Measurements from ENCODE around the gene SPATA31D4.
"Not testable (repeated sequence)": the region's sequence is repeated elsewhere in the genome, so short reads cannot be mapped to it uniquely, and the experiment has no call there.

Gene SPATA31D4

DNA sequence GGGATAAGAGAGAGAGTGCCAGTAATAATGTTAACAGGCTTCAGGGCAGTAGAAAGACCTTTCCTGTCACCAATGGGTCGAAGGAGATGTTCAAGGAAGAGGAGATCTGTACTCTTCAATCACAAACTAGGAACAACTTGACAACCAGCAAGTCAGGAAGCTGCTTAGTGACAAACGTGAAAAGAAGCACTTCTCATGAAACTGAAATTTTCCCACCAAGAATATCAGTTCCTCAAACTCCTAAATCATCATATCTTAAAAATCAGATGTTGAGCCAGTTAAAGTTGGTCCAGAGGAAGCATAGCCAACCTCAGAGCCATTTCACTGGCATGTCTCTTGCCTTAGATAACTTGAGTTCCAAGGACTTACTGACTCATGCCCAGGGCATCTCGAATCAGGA, 20.4 kb downstream of the SPATA31D4 start:
- H2BK120ac ChIP-seq (ENCODE audit: low read depth, low read length); DNase-seq (ENCODE audit: low spot score); H3K27me3 ChIP-seq (ENCODE audit: control insufficient read depth in 3 of 3, insufficient read depth in 3 of 3, low read depth in 1 of 3, low read length in 3 of 3); H3K4ac ChIP-seq (ENCODE audit: low read length); H3K36me3 ChIP-seq (replicated peaks in 1 of 2; ENCODE audit: control insufficient read depth in 2 of 2, insufficient read depth in 2 of 2, low read length in 2 of 2); H3K4me2 ChIP-seq (ENCODE audit: insufficient read depth, low read length, poor library complexity, severe bottlenecking); H2AFZ ChIP-seq (ENCODE audit: low read length); H3K18ac ChIP-seq (ENCODE audit: low read length); H3K4me3 ChIP-seq (ENCODE audit: low read length in 2 of 2); H2BK12ac ChIP-seq (ENCODE audit: low read length); H3K23ac ChIP-seq (ENCODE audit: low read depth, low read length, poor library complexity); H4K91ac ChIP-seq (ENCODE audit: low read depth, low read length, poor library complexity); H3K9me3 ChIP-seq (replicated peaks in 1 of 2; ENCODE audit: control insufficient read depth in 2 of 2, insufficient read depth in 1 of 2, low read depth in 1 of 2, low read length in 2 of 2); H3K27ac ChIP-seq (replicated peaks; ENCODE audit: low read length); H3K9ac ChIP-seq (ENCODE audit: low read depth, low read length, poor library complexity); H2BK5ac ChIP-seq (ENCODE audit: low read length); H2AK5ac ChIP-seq (ENCODE audit: low read depth, low read length); H3K79me1 ChIP-seq (ENCODE audit: low read depth, low read length); H3K4me1 ChIP-seq (ENCODE audit: control insufficient read depth in 2 of 2, insufficient read depth in 1 of 2, low read depth in 1 of 2, low read length in 2 of 2); H3K14ac ChIP-seq (ENCODE audit: low read length); H4K8ac ChIP-seq (ENCODE audit: low read depth, low read length); H2BK15ac ChIP-seq (ENCODE audit: low read length): not testable (repeated sequence)
- no CpG with 5 or more reads among the region's 3 CpGs for WGBS, 2 donors (ENCODE audit: extremely low coverage in 2 of 2, insufficient read length in 2 of 2, insufficient replicate concordance in 1 of 2)

DNA sequence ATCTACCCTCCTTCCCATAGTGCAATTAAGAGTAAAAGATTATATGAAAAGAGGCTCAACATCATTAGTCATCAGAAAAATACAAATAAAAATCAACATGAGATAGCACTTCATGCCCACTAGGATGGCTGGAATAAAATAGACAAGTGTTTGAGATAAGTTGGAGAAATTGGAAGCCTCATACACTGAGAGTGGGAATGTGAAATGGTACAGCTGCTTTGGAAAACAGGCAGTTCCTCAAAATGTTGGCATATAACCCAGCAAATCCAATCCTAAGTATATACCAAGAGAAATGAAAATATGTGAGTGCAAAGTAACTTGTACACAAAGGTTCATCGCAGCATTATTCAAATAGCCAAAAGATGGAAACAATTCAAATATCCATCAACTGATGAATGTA, 24.9 kb downstream of the SPATA31D4 start:
- Histone ChIP-seq H3K4me2 (ENCODE audit: insufficient read depth, low read length, poor library complexity, severe bottlenecking) (no peak overlapping the region), H3K18ac (ENCODE audit: low read length) (no peak overlapping the region), H3K36me3 (replicated peaks in 1 of 2; ENCODE audit: control insufficient read depth in 2 of 2, insufficient read depth in 2 of 2, low read length in 2 of 2) (no peaks in the 10 kb centered on the region), H3K9ac (ENCODE audit: low read depth, low read length, poor library complexity) (no peak overlapping the region), H2BK120ac (ENCODE audit: low read depth, low read length) (no peak overlapping the region), H2AFZ (ENCODE audit: low read length) (no peak overlapping the region), H2BK5ac (ENCODE audit: low read length) (no peak overlapping the region), H3K14ac (ENCODE audit: low read length) (no peak overlapping the region), H2BK12ac (ENCODE audit: low read length) (no peak overlapping the region), H3K4ac (ENCODE audit: low read length) (no peak overlapping the region), H3K79me1 (ENCODE audit: low read depth, low read length) (no peaks in the 10 kb centered on the region), H4K91ac (ENCODE audit: low read depth, low read length, poor library complexity) (no peak overlapping the region), H2AK5ac (ENCODE audit: low read depth, low read length) (no peak overlapping the region), H3K23ac (ENCODE audit: low read depth, low read length, poor library complexity) (no peak overlapping the region), H3K27ac (replicated peaks; ENCODE audit: low read length) (no peak overlapping the region), H3K27me3 (ENCODE audit: control insufficient read depth in 3 of 3, insufficient read depth in 3 of 3, low read depth in 1 of 3, low read length in 3 of 3) (no peaks in the 10 kb centered on the region), H3K4me3 (ENCODE audit: low read length in 2 of 2) (no peak overlapping the region), H4K8ac (ENCODE audit: low read depth, low read length) (no peak overlapping the region), H3K9me3 (replicated peaks in 1 of 2; ENCODE audit: control insufficient read depth in 2 of 2, insufficient read depth in 1 of 2, low read depth in 1 of 2, low read length in 2 of 2) (peaks cover 0 to 3% of the 10 kb centered on the region in 2 donors), H3K4me1 (ENCODE audit: control insufficient read depth in 2 of 2, insufficient read depth in 1 of 2, low read depth in 1 of 2, low read length in 2 of 2) (no peaks in the 10 kb centered on the region), H2BK15ac (ENCODE audit: low read length) (no peak overlapping the region)
- no peak for DNase-seq (ENCODE audit: low spot score)
- WGBS, 2 donors (ENCODE audit: extremely low coverage in 2 of 2, insufficient read length in 2 of 2, insufficient replicate concordance in 1 of 2): no CpG with 5 or more reads among the region's 1 CpG

DNA sequence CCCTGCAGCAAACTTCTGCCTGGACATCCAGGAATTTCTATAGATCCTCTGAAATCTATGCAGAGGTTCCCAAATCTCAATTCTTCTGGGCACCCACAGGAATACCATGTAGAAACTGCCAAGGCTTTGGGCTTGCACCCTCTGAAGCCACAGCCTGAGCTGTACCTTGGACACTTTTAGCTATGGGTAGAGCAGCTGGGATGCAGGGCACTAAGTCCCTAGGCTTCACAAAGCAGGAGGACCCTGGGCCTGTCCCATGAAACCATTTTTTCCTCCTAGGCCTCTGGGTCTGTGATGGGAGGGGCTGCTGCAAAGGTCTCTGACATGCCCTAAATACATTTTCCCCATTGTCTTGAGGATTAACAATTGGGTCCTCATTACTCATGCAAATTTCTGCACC, 27.4 kb downstream of the SPATA31D4 start:
- H4K8ac ChIP-seq (ENCODE audit: low read depth, low read length): no peak overlapping the region
- no peak overlapping the region for H3K9ac ChIP-seq (ENCODE audit: low read depth, low read length, poor library complexity)
- no peaks in the 10 kb centered on the region for H3K4me1 ChIP-seq (ENCODE audit: control insufficient read depth in 2 of 2, insufficient read depth in 1 of 2, low read depth in 1 of 2, low read length in 2 of 2)
- H4K91ac ChIP-seq (ENCODE audit: low read depth, low read length, poor library complexity): no peak overlapping the region
- no peak overlapping the region for H2AK5ac ChIP-seq (ENCODE audit: low read depth, low read length)
- no peak overlapping the region for H2BK5ac ChIP-seq (ENCODE audit: low read length)
- H2AFZ ChIP-seq (ENCODE audit: low read length): no peak overlapping the region
- H3K27ac ChIP-seq (replicated peaks; ENCODE audit: low read length): no peak overlapping the region
- H3K4me3 ChIP-seq (ENCODE audit: low read length in 2 of 2): no peak overlapping the region
- peaks cover 0 to 3% of the 10 kb centered on the region in 2 donors for H3K9me3 ChIP-seq (replicated peaks in 1 of 2; ENCODE audit: control insufficient read depth in 2 of 2, insufficient read depth in 1 of 2, low read depth in 1 of 2, low read length in 2 of 2)
- H3K4ac ChIP-seq (ENCODE audit: low read length): no peak overlapping the region
- no peak overlapping the region for H2BK15ac ChIP-seq (ENCODE audit: low read length)
- no peaks in the 10 kb centered on the region for H3K79me1 ChIP-seq (ENCODE audit: low read depth, low read length)
- no peak overlapping the region for H3K14ac ChIP-seq (ENCODE audit: low read length)
- H3K27me3 ChIP-seq (ENCODE audit: control insufficient read depth in 3 of 3, insufficient read depth in 3 of 3, low read depth in 1 of 3, low read length in 3 of 3): no peaks in the 10 kb centered on the region
- no peak overlapping the region for H2BK12ac ChIP-seq (ENCODE audit: low read length)
- H3K23ac ChIP-seq (ENCODE audit: low read depth, low read length, poor library complexity): no peak overlapping the region
- H2BK120ac ChIP-seq (ENCODE audit: low read depth, low read length): no peak overlapping the region
- DNase-seq (ENCODE audit: low spot score): no peak
- H3K4me2 ChIP-seq (ENCODE audit: insufficient read depth, low read length, poor library complexity, severe bottlenecking): no peak overlapping the region
- no peaks in the 10 kb centered on the region for H3K36me3 ChIP-seq (replicated peaks in 1 of 2; ENCODE audit: control insufficient read depth in 2 of 2, insufficient read depth in 2 of 2, low read length in 2 of 2)
- no peak overlapping the region for H3K18ac ChIP-seq (ENCODE audit: low read length)

GRCh38 chr9:81964218-81965171, 36.3 kb downstream of the SPATA31D4 start:
- Histone ChIP-seq H3K79me1 (ENCODE audit: low read depth, low read length) (no peaks in the 10 kb centered on the region), H3K4ac (ENCODE audit: low read length) (no peak overlapping the region), H3K9ac (ENCODE audit: low read depth, low read length, poor library complexity) (no peak overlapping the region), H3K14ac (ENCODE audit: low read length) (no peak overlapping the region), H3K27me3 (ENCODE audit: control insufficient read depth in 3 of 3, insufficient read depth in 3 of 3, low read depth in 1 of 3, low read length in 3 of 3) (no peaks in the 10 kb centered on the region), H2BK5ac (ENCODE audit: low read length) (no peak overlapping the region), H2BK12ac (ENCODE audit: low read length) (no peak overlapping the region), H3K4me3 (ENCODE audit: low read length in 2 of 2) (no peak overlapping the region), H3K4me2 (ENCODE audit: insufficient read depth, low read length, poor library complexity, severe bottlenecking) (no peak overlapping the region), H2BK120ac (ENCODE audit: low read depth, low read length) (no peak overlapping the region), H2AK5ac (ENCODE audit: low read depth, low read length) (no peak overlapping the region), H3K18ac (ENCODE audit: low read length) (no peak overlapping the region), H4K8ac (ENCODE audit: low read depth, low read length) (no peak overlapping the region), H2BK15ac (ENCODE audit: low read length) (no peak overlapping the region), H4K91ac (ENCODE audit: low read depth, low read length, poor library complexity) (no peak overlapping the region), H3K36me3 (replicated peaks in 1 of 2; ENCODE audit: control insufficient read depth in 2 of 2, insufficient read depth in 2 of 2, low read length in 2 of 2) (no peaks in the 10 kb centered on the region), H3K23ac (ENCODE audit: low read depth, low read length, poor library complexity) (no peak overlapping the region), H3K27ac (replicated peaks; ENCODE audit: low read length) (no peak overlapping the region), H3K9me3 (replicated peaks in 1 of 2; ENCODE audit: control insufficient read depth in 2 of 2, insufficient read depth in 1 of 2, low read depth in 1 of 2, low read length in 2 of 2) (no peaks in the 10 kb centered on the region), H3K4me1 (ENCODE audit: control insufficient read depth in 2 of 2, insufficient read depth in 1 of 2, low read depth in 1 of 2, low read length in 2 of 2) (no peaks in the 10 kb centered on the region), H2AFZ (ENCODE audit: low read length) (no peak overlapping the region)
- DNase-seq (ENCODE audit: low spot score): no peak
- WGBS, 2 donors (ENCODE audit: extremely low coverage in 2 of 2, insufficient read length in 2 of 2, insufficient replicate concordance in 1 of 2): no CpG with 5 or more reads among the region's 6 CpGs

All from neuronal stem cell (in vitro differentiated cells).